ENCODE results near the gene GK. TPM values are rescaled to one million over a fixed set of nuclear protein-coding genes. Genes with fewer than 3 reads are reported as not detected.

Gene GK
- total RNA-seq, 1 experiment from 2014 or later, result 1.7 TPM

GRCh38 chrX:30657196-30658161 lies 4.3 kb downstream of the GK start:
- ATAC-seq, result no peak
- ChIA-PET CTCF (no interaction called here), POLR2A (no interaction called here)
- no peak for TF ChIP-seq CTCF (IDR thresholded peaks at IDR 0.05)
- TF ChIP-seq POLR2AphosphoS5 (IDR thresholded peaks at IDR 0.05; ENCODE audit: low read depth, low read length), result no peak
- TF ChIP-seq SIN3A (IDR thresholded peaks at IDR 0.05; ENCODE audit: borderline replicate concordance, insufficient read depth, low read depth, low read length), result no peak
- TF ChIP-seq REST (IDR thresholded peaks at IDR 0.05; ENCODE audit: insufficient read depth in 1 of 2, low read depth in 2 of 2, low read length in 1 of 2), result no peak
- TF ChIP-seq TCF7L2 (IDR thresholded peaks at IDR 0.05; ENCODE audit: low read depth, low read length), result no peak
- in situ Hi-C loops (cut with HindIII; ENCODE audit: low pct_unique_long_range_greater_than_20kb, low sequenced_read_pairs) (no loop called here), intact Hi-C loops (cut with micrococcal nuclease; ENCODE audit: unreplicated experiment) (no loop called here)
- no TSS peak for BruUV-seq (replicated peaks)
- Histone ChIP-seq H3K4me3 (ENCODE audit: low read depth in 2 of 2, low read length in 2 of 2) (no peak overlapping the region), H3K27ac (ENCODE audit: low read length) (no peak overlapping the region), H3K36me3 (ENCODE audit: control insufficient read depth, insufficient read depth, low read length) (no peaks in the 10 kb centered on the region), H3K27me3 (ENCODE audit: control insufficient read depth, insufficient read depth, low read length) (no peaks in the 10 kb centered on the region), H3K4me1 (ENCODE audit: control insufficient read depth, insufficient read depth, low read length) (no peaks in the 10 kb centered on the region), H3K9me3 (ENCODE audit: control insufficient read depth, insufficient read depth, low read depth, low read length) (no peaks in the 10 kb centered on the region)
- DNase-seq (ENCODE audit: low read depth, low spot score), result no peak

GRCh38 chrX:30659421-30659820 lies 6.2 kb downstream of the GK start:
- no peaks in the 10 kb centered on the region for H3K27me3 ChIP-seq (ENCODE audit: control insufficient read depth, insufficient read depth, low read length)
- ATAC-seq (no peak), DNase-seq (ENCODE audit: low read depth, low spot score) (no peak)
- no peaks in the 10 kb centered on the region for H3K4me1 ChIP-seq (ENCODE audit: control insufficient read depth, insufficient read depth, low read length)
- no peak overlapping the region for H3K27ac ChIP-seq (ENCODE audit: low read length)
- CTCF ChIA-PET, result no interaction called here
- intact Hi-C loops (cut with micrococcal nuclease; ENCODE audit: unreplicated experiment) (no loop called here), in situ Hi-C loops (cut with HindIII; ENCODE audit: low pct_unique_long_range_greater_than_20kb, low sequenced_read_pairs) (no loop called here)
- no peaks in the 10 kb centered on the region for H3K36me3 ChIP-seq (ENCODE audit: control insufficient read depth, insufficient read depth, low read length)
- TF ChIP-seq POLR2AphosphoS5 (IDR thresholded peaks at IDR 0.05; ENCODE audit: low read depth, low read length) (no peak), TCF7L2 (IDR thresholded peaks at IDR 0.05; ENCODE audit: low read depth, low read length) (no peak), SIN3A (IDR thresholded peaks at IDR 0.05; ENCODE audit: borderline replicate concordance, insufficient read depth, low read depth, low read length) (no peak), CTCF (IDR thresholded peaks at IDR 0.05) (no peak), REST (IDR thresholded peaks at IDR 0.05; ENCODE audit: insufficient read depth in 1 of 2, low read depth in 2 of 2, low read length in 1 of 2) (no peak)
- no TSS peak for BruUV-seq (replicated peaks)
- H3K4me3 ChIP-seq (ENCODE audit: low read depth in 2 of 2, low read length in 2 of 2), result no peak overlapping the region
- H3K9me3 ChIP-seq (ENCODE audit: control insufficient read depth, insufficient read depth, low read depth, low read length), result no peaks in the 10 kb centered on the region
- POLR2A ChIA-PET, result no interaction called here
